ENCODE results near the gene FAM131B.
A peak's percentile ranks its signal among the peaks of the same experiment; 100 is the strongest.

FAM131B gene

DNA sequence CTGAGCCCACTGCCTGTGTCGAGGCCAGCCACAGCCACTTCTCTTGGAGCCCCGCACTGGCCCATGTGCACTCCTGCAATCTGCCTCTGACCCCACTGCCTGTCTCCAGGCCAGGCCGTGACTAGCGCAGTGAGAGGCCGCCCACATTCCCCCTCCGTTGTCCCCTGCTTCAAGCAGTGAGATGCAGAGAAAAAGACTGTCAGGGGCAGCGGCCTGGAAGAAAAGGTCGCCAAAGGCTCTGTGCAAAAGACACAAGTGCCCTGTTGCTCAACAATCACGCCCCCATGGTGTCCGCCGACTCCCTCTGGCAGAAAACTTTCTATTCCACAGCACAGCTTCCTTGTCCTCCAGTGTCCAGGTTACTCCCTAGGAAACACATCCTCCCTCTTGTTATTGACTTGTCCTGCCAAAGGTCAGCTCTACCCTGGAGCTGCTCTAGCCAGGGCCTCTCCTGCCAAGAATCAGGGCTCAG, 9.9 kb downstream of the FAM131B start:
- DNase-seq: no peak
- CTCF ChIA-PET: interaction anchor here (0.6 kb wide), 1 partner anchor 65 kb away, joined by 3 read pairs; no protein-coding TSS in a partner anchor
- Mint-ChIP-seq H3K9me3 (no peaks in the 10 kb centered on the region), H3K4me1 (peaks cover 2% of the 10 kb centered on the region), H3K27me3 (peaks cover 81% of the 10 kb centered on the region), H3K4me3 (no peak overlapping the region), H3K27ac (no peak overlapping the region), H3K36me3 (no peaks in the 10 kb centered on the region)

GRCh38 chr7:143351574-143351973, 10.9 kb downstream of the FAM131B start:
- DNase-seq: no peak
- Mint-ChIP-seq H3K4me1 (peaks cover 2% of the 10 kb centered on the region), H3K36me3 (no peaks in the 10 kb centered on the region), H3K27ac (no peak overlapping the region), H3K9me3 (no peaks in the 10 kb centered on the region), H3K4me3 (no peak overlapping the region), H3K27me3 (peaks cover 82% of the 10 kb centered on the region)
- CTCF ChIA-PET: interaction anchor here (1.2 kb wide), 1 partner anchor 65 kb away, joined by 3 read pairs; no protein-coding TSS in a partner anchor

DNA sequence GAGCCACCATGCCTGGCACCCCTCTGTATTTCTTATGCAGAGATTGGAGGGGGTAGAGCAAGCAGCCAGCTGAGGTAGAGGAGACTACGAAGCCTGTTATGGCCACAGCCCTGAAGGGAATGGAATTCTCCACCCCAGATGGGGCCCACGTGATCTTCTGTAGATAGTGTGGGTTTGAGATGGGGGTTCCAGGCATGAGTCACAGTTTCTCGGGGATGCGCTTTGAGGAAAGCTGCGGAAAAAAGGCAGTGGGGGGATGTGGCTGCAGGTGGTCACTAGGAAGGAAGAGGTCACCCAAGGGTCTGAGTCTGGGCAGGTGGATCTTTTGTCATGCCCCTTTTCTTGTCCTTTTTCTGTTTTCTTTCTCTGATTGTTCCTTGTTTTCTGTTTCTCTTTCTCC, 11.5 kb downstream of the FAM131B start:
- Mint-ChIP-seq H3K4me1 (peaks cover 2% of the 10 kb centered on the region), H3K36me3 (no peaks in the 10 kb centered on the region), H3K4me3 (no peak overlapping the region), H3K27me3 (peaks cover 82% of the 10 kb centered on the region), H3K27ac (no peak overlapping the region), H3K9me3 (no peaks in the 10 kb centered on the region)
- no peak for DNase-seq
- CTCF ChIA-PET: interaction anchor here (1.2 kb wide), 1 partner anchor 66 kb away, joined by 3 read pairs; no protein-coding TSS in a partner anchor

DNA sequence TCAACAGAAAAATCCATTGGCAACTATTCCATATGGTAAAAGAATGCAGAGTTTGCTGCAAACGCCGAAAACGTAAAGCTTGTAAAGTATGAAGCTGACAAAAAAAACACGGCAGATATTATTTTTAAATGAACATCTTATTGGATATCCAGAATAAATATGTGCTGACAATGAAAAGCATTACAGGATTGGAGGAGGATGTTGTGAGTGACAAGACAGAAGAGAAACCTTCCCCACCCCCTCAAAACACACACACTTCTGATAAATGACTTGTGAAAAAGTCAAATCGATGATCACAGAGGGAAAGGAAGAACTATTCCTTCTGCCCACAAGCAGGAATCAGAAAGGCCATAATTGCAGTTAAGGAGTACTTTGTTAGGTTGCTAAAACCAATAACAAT, 14.6 kb downstream of the FAM131B start:
- Mint-ChIP-seq H3K36me3 (no peaks in the 10 kb centered on the region), H3K27me3 (peaks cover 70% of the 10 kb centered on the region), H3K9me3 (no peaks in the 10 kb centered on the region), H3K27ac (no peak overlapping the region), H3K4me1 (peaks cover 9% of the 10 kb centered on the region), H3K4me3 (no peak overlapping the region)
- DNase-seq: no peak
- CTCF ChIA-PET: interaction anchor here (1.7 kb wide), 1 partner anchor 13 kb away, joined by 5 read pairs; no protein-coding TSS in a partner anchor

- Mint-ChIP-seq H3K36me3 (no peaks in the 10 kb centered on the region), H3K27ac (no peak overlapping the region), H3K4me1 (peaks cover 9% of the 10 kb centered on the region), H3K27me3 (peaks cover 56% of the 10 kb centered on the region), H3K9me3 (no peaks in the 10 kb centered on the region), H3K4me3 (no peak overlapping the region)
- CTCF ChIA-PET: interaction anchor here (0.7 to 2.7 kb wide), 13 partner anchors 9 to 145 kb away, joined by 3 to 19 read pairs (median 6); no protein-coding TSS in a partner anchor
- no peak for DNase-seq
These were observed 16.5 kb downstream of the FAM131B start for GRCh38 chr7:143346018-143346417.

DNA sequence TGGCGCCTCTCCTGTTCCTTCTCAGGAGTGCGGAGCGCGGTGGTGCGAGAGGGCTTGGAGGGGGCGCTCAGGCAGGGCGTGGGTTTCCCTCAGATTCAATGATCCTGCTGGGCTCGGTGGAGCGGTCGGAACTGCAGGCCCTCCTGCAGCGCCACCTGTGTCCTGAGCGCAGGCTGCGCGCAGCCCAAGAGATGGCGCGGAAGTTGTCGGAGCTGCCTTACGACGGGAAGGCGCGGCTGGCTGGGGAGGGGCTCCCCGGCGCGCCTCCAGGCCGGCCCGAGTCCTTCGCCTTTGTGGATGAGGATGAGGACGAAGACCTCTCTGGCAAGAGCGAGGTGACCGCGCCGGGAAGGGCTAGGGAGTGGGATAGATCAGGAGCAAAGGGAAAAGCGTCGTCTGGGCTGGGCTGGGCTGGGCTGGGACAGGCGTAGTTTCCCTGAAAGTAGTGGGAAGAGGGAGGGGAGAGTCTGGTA, 17.0 kb downstream of the FAM131B start:
- peaks cover 9% of the 10 kb centered on the region for H3K4me1 Mint-ChIP-seq
- CTCF ChIA-PET: interaction anchor here (0.8 to 2.7 kb wide), 15 partner anchors 10 to 146 kb away, joined by 3 to 19 read pairs (median 6); no protein-coding TSS in a partner anchor

GRCh38 chr7:143343596-143343995, 18.9 kb downstream of the FAM131B start:
- CTCF ChIA-PET: interaction anchor here (0.8 to 2.4 kb wide), 5 partner anchors 8 to 72 kb away, joined by 3 to 19 read pairs (median 4); no protein-coding TSS in a partner anchor
- Mint-ChIP-seq H3K4me3 (no peak overlapping the region), H3K27ac (no peak overlapping the region), H3K9me3 (no peaks in the 10 kb centered on the region), H3K36me3 (no peaks in the 10 kb centered on the region), H3K27me3 (peaks cover 54% of the 10 kb centered on the region), H3K4me1 (peaks cover 9% of the 10 kb centered on the region)
- no peak for DNase-seq

More for the DNA sequence above, 17.0 kb downstream of the FAM131B start:
- Mint-ChIP-seq H3K27ac (no peak overlapping the region), H3K27me3 (peaks cover 53% of the 10 kb centered on the region), H3K9me3 (no peaks in the 10 kb centered on the region), H3K4me3 (peak overlapping the region; percentile 56), H3K36me3 (no peaks in the 10 kb centered on the region)
- DNase-seq: peak; percentile 78

DNA sequence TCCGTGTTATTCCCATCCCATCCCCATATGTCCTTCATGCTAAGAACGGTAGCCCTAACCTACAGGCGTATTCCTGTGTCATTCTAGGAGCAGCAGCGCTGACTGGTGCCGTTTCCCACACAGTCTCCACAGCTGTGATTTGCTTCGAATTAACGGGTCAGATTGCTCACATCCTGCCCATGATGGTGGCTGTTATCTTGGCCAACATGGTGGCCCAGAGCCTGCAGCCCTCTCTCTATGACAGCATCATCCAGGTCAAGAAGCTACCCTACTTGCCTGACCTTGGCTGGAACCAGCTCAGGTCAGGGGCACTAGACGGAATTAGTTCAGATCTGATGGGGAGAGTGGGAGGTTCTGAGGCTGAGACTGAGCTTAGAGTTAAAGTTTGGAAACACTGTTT, 20.7 kb downstream of the FAM131B start:
- Mint-ChIP-seq H3K9me3 (no peaks in the 10 kb centered on the region), H3K4me1 (peaks cover 9% of the 10 kb centered on the region), H3K36me3 (no peaks in the 10 kb centered on the region), H3K27ac (no peak overlapping the region), H3K4me3 (no peak overlapping the region), H3K27me3 (peaks cover 54% of the 10 kb centered on the region)
- no peak for DNase-seq
- CTCF ChIA-PET: interaction anchor here (2.4 kb wide), 1 partner anchor 11 kb away, joined by 5 read pairs; no protein-coding TSS in a partner anchor

DNA sequence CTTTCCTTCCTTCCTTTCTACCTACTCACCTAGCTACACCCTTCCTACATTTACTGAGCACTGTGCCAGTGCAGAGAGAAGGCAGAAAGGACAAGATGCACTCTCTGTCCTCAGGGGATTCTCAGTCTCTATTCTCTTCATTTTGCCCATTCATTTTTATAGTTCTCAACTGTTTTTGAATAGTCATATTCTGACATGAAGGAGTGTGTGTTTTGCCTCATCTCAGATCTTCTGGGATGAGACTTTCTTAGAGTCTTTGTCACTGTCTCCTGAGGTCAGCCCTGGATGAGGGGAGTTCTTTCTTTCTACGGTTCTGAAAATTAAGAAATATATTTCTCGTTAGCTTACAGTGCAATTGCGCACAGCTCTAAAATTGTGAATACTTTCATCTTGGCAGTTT, 25.3 kb downstream of the FAM131B start:
- H3K4me1 Mint-ChIP-seq: no peaks in the 10 kb centered on the region
- H3K4me3 Mint-ChIP-seq: no peak overlapping the region

GRCh38 chr7:143334244-143334643, 28.3 kb downstream of the FAM131B start:
- no peak overlapping the region for H3K27ac Mint-ChIP-seq
- no peaks in the 10 kb centered on the region for H3K4me1 Mint-ChIP-seq
- DNase-seq: no peak
- H3K4me3 Mint-ChIP-seq: no peak overlapping the region
- CTCF ChIA-PET: interaction anchor here (0.8 to 4.2 kb wide), 4 partner anchors 11 to 83 kb away, joined by 3 to 19 read pairs (median 3); no protein-coding TSS in a partner anchor
- H3K36me3 Mint-ChIP-seq: no peaks in the 10 kb centered on the region
- peaks cover 49% of the 10 kb centered on the region for H3K27me3 Mint-ChIP-seq
- no peaks in the 10 kb centered on the region for H3K9me3 Mint-ChIP-seq

More for the DNA sequence above, 25.3 kb downstream of the FAM131B start:
- DNase-seq: no peak
- Mint-ChIP-seq H3K9me3 (no peaks in the 10 kb centered on the region), H3K27ac (no peak overlapping the region), H3K36me3 (no peaks in the 10 kb centered on the region), H3K27me3 (peaks cover 49% of the 10 kb centered on the region)
- CTCF ChIA-PET: interaction anchor here (0.9 to 4.2 kb wide), 4 partner anchors 8 to 43 kb away, joined by 3 to 19 read pairs (median 4); no protein-coding TSS in a partner anchor

GRCh38 chr7:143331179-143331801, 31.2 kb downstream of the FAM131B start:
- Mint-ChIP-seq H3K36me3 (no peaks in the 10 kb centered on the region), H3K27ac (no peak overlapping the region), H3K4me3 (no peak overlapping the region), H3K9me3 (no peaks in the 10 kb centered on the region), H3K4me1 (peaks cover under 1% of the 10 kb centered on the region), H3K27me3 (peaks cover 32% of the 10 kb centered on the region)
- no peak for DNase-seq
- CTCF ChIA-PET: interaction anchor here (1.1 to 1.6 kb wide), 3 partner anchors 11 to 85 kb away, joined by 4 to 6 read pairs (median 5); no protein-coding TSS in a partner anchor

DNA sequence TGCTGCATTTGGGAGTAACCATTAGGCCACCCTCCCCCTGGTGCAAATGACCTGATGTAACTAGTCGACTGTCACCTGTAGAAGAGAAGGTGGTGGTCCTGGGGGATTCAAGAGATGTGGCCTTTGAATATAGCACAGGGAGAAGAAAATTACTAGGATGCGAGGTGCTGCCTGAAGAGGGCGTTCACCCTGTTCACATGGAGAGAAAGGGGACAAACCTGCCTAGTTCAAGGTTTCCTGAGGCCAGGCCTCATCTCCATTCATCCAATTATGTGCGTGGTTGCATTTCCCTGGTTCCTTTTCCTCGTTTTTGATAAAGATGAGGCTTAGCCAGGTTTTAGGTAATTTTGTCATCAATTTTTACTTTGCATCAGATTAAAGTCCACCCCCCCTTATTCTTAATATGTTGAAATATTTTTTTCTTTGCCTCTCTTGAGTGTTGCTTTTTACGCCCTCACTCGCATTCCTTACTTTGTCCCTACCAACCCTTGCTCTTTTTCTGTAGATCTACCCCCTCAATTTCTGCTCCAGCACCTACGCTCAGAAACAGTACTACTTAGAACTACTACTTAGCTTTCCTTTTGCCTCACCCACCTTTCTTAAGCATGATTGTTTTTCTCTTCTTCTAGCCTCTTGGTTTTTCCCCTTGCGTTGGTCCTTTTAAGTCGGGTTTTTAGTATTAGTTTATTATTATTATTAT, 32.9 kb downstream of the FAM131B start:
- H3K4me1 Mint-ChIP-seq: peaks cover 17% of the 10 kb centered on the region
- CTCF ChIA-PET: interaction anchor here (0.7 to 1.5 kb wide), 2 partner anchors 13 to 154 kb away, joined by 3 to 5 read pairs; no protein-coding TSS in a partner anchor
- H3K27ac Mint-ChIP-seq: no peak overlapping the region
- H3K27me3 Mint-ChIP-seq: peaks cover 24% of the 10 kb centered on the region
- no peak for DNase-seq
- H3K36me3 Mint-ChIP-seq: no peaks in the 10 kb centered on the region
- H3K4me3 Mint-ChIP-seq: no peak overlapping the region
- no peaks in the 10 kb centered on the region for H3K9me3 Mint-ChIP-seq

- Mint-ChIP-seq H3K36me3 (no peaks in the 10 kb centered on the region), H3K27ac (no peak overlapping the region), H3K9me3 (no peaks in the 10 kb centered on the region), H3K27me3 (peaks cover 23% of the 10 kb centered on the region), H3K4me1 (peaks cover 21% of the 10 kb centered on the region), H3K4me3 (no peak overlapping the region)
- CTCF ChIA-PET: interaction anchor here (0.6 to 1.0 kb wide), 2 partner anchors 69 to 87 kb away, joined by 3 to 7 read pairs; no protein-coding TSS in a partner anchor
- DNase-seq: no peak
These were observed 34.6 kb downstream of the FAM131B start for GRCh38 chr7:143327903-143328302.

- H3K4me1 Mint-ChIP-seq: peaks cover 21% of the 10 kb centered on the region
- no peaks in the 10 kb centered on the region for H3K9me3 Mint-ChIP-seq
- no peak overlapping the region for H3K4me3 Mint-ChIP-seq
- H3K27me3 Mint-ChIP-seq: peaks cover 19% of the 10 kb centered on the region
- DNase-seq: no peak
- no peaks in the 10 kb centered on the region for H3K36me3 Mint-ChIP-seq
- peak overlapping the region; percentile 77 for H3K27ac Mint-ChIP-seq
- CTCF ChIA-PET: interaction anchor here (0.9 to 1.5 kb wide), 4 partner anchors 12 to 85 kb away, joined by 3 to 6 read pairs (median 4); no protein-coding TSS in a partner anchor
These were observed 37.3 kb downstream of the FAM131B start for GRCh38 chr7:143325240-143325639.

Data from activated naive CD4-positive, alpha-beta T cell treated with anti-CD3 and anti-CD28 coated beads, Interleukin-2, amount 10 ng/mL, durations not matched to agents 7 days and 5 days (primary cell).